OCI-LY7 (cell line): Measurements from ENCODE around the gene ADAT1. TPM values are rescaled to one million over a fixed set of nuclear protein-coding genes. Genes with fewer than 3 reads are reported as not detected.

Experiments
- BruUV-seq: library from RNA; stranded (reverse); fragments of 400-500 nt; replicated peaks from 2 replicates; lab custom pipeline; 2021; lab: Mats Ljungman, UMichigan
- CTCF ChIA-PET: fragments of 300-600 bp; sonication (Branson Sonifier 250); formaldehyde crosslinking; loops from one replicate; lab custom pipeline; 2022; ENCODE audit warnings: antibody characterized with exemption; ENCODE audit not compliant: unreplicated experiment; lab: Charles Lee
- POLR2A ChIA-PET: fragments of 300-600 bp; sonication (Branson Sonifier 250); formaldehyde crosslinking; loops from one replicate; lab custom pipeline; 2022; ENCODE audit warnings: antibody characterized with exemption; lab: Charles Lee
- DNase-seq: peaks from one replicate; pipeline ENCODE4 v3.0.0-alpha.2; 2015; ENCODE audit warnings: low spot score
- H2AFZ ChIP-seq: fragments of 200-600 bp; sonication (generic), shearing (Covaris generic); 2 replicates; pipeline ENCODE4 v1.6.1; 2014; ENCODE audit warnings: mild to moderate bottlenecking, antibody characterized with exemption, low read length, moderate library complexity
- H3K27ac ChIP-seq: fragments of 200-600 bp; sonication (generic); 2 replicates; pipeline ENCODE4 v1.5.1; 2014; ENCODE audit warnings: mixed run types, low read depth, mild to moderate bottlenecking, moderate library complexity, low read length, inconsistent platforms; ENCODE audit not compliant: poor library complexity, severe bottlenecking
- H3K36me3 ChIP-seq: fragments of 200-600 bp; sonication (generic); 2 replicates; pipeline ENCODE4 v1.6.1; 2014; ENCODE audit warnings: mild to moderate bottlenecking, antibody characterized with exemption, low read length, moderate library complexity, mixed read lengths; ENCODE audit not compliant: insufficient read depth
- H3K4me1 ChIP-seq: fragments of 200-600 bp; sonication (generic); 2 replicates; pipeline ENCODE4 v1.5.1; 2014; ENCODE audit warnings: mild to moderate bottlenecking, low read length; ENCODE audit not compliant: insufficient read depth, poor library complexity, severe bottlenecking
- H3K4me2 ChIP-seq: fragments of 200-600 bp; sonication (generic); 2 replicates; pipeline ENCODE4 v1.6.1; 2014; ENCODE audit warnings: mild to moderate bottlenecking, low read length
- H3K4me3 ChIP-seq: fragments of 200-600 bp; sonication (generic); 2 replicates; pipeline ENCODE4 v1.5.1; 2014; ENCODE audit warnings: mild to moderate bottlenecking, low read depth, low read length; ENCODE audit not compliant: poor library complexity, severe bottlenecking
- H3K79me2 ChIP-seq: fragments of 200-600 bp; sonication (generic); 2 replicates; pipeline ENCODE4 v1.6.1; 2016; ENCODE audit warnings: low read depth, mild to moderate bottlenecking, low read length, moderate library complexity, mixed read lengths; ENCODE audit not compliant: insufficient read depth
- H3K9me2 ChIP-seq: fragments of 200-600 bp; sonication (generic); 2 replicates; pipeline ENCODE4 v1.6.1; 2016; ENCODE audit warnings: mild to moderate bottlenecking, low read length, mixed read lengths; ENCODE audit not compliant: insufficient read depth
- H3K9me3 ChIP-seq: fragments of 200-600 bp; sonication (generic); 2 replicates; pipeline ENCODE4 v1.6.1; 2014; ENCODE audit warnings: mild to moderate bottlenecking, mixed run types, low read length, mixed read lengths
- H4K20me1 ChIP-seq: fragments of 200-600 bp; sonication (generic); 2 replicates; pipeline ENCODE4 v1.6.1; 2014; ENCODE audit warnings: mild to moderate bottlenecking, antibody characterized with exemption, low read length, moderate library complexity, mixed read lengths; ENCODE audit not compliant: insufficient read depth
- CTCF ChIP-seq: fragments of 200-600 bp; sonication (generic); conservative IDR thresholded peaks from 2 replicates; pipeline ENCODE4 v1.5.1; 2014; ENCODE audit warnings: mild to moderate bottlenecking, antibody characterized with exemption, low read length, moderate library complexity, mixed read lengths
- EZH2phosphoT487 ChIP-seq: fragments of 200-600 bp; sonication (generic); IDR thresholded peaks from 2 replicates; pipeline ENCODE4 v1.6.1; 2018; ENCODE audit warnings: low read depth, borderline replicate concordance, mild to moderate bottlenecking, mixed run types, antibody characterized with exemption, low read length, moderate library complexity, mixed read lengths
- intact Hi-C: fragments of 100-400 bp; cut with micrococcal nuclease; formaldehyde crosslinking; loops from one replicate; pipeline ENCODE4 v1.10.0; 2022; ENCODE audit not compliant: unreplicated experiment
- total RNA-seq, 2 experiments: library from RNA; depleted of rRNA in 1 of 2; stranded (reverse); fragments of >200 nt in 1 of 2; shearing (Covaris generic) in 1 of 2; gene quantifications; 2 replicates each; pipeline ENCODE4 v1.2.3, GENCODE V29; 2014 to 2022

ADAT1 gene
- total RNA-seq, 2 experiments from 2014 or later: 53.4 to 91.7 TPM

GRCh38 chr16:75644240-75645012, 21.3 kb upstream of the ADAT1 start:
- TF ChIP-seq EZH2phosphoT487 (no peak), CTCF (peak; percentile 66)
- no peak overlapping the region for H2AFZ ChIP-seq
- no TSS peak for BruUV-seq
- H3K36me3 ChIP-seq: peaks cover 65% of the 10 kb centered on the region
- peak; percentile 35 for DNase-seq
- H3K79me2 ChIP-seq: peaks cover 69% of the 10 kb centered on the region
- H3K4me2 ChIP-seq: peak overlapping the region; percentile 87
- POLR2A ChIA-PET: interaction anchor here (0.6 to 1.1 kb wide), 4 partner anchors 11 to 115 kb away, joined by 3 to 5 read pairs (median 4); no protein-coding TSS in a partner anchor
- intact Hi-C loops: loop anchor here (5.0 kb wide), 1 partner anchor 182 kb away; the partner anchor contains the start of gene TMEM170A
- H3K4me3 ChIP-seq: peak overlapping the region; percentile 88
- peaks cover 31% of the 10 kb centered on the region for H3K4me1 ChIP-seq
- peaks cover 27% of the 10 kb centered on the region for H4K20me1 ChIP-seq
- no peak overlapping the region for H3K27ac ChIP-seq
- CTCF ChIA-PET: no interaction called here
- no peaks in the 10 kb centered on the region for H3K9me3 ChIP-seq
- H3K9me2 ChIP-seq: no peaks in the 10 kb centered on the region

GRCh38 chr16:75640598-75640997, 17.5 kb upstream of the ADAT1 start:
- no peak for TF ChIP-seq CTCF
- TF ChIP-seq EZH2phosphoT487: no peak
- H3K4me3 ChIP-seq: no peak overlapping the region
- ChIA-PET CTCF (no interaction called here), POLR2A (no interaction called here)
- DNase-seq: no peak
- H3K9me3 ChIP-seq: no peaks in the 10 kb centered on the region
- BruUV-seq: no TSS peak
- H3K79me2 ChIP-seq: peaks cover 35% of the 10 kb centered on the region
- no peak overlapping the region for H3K4me2 ChIP-seq
- peaks cover 26% of the 10 kb centered on the region for H4K20me1 ChIP-seq
- H3K27ac ChIP-seq: no peak overlapping the region
- intact Hi-C loops: no loop called here
- H3K4me1 ChIP-seq: peaks cover 18% of the 10 kb centered on the region
- H3K36me3 ChIP-seq: peaks cover 98% of the 10 kb centered on the region
- H3K9me2 ChIP-seq: no peaks in the 10 kb centered on the region
- no peak overlapping the region for H2AFZ ChIP-seq

- H3K4me1 ChIP-seq: no peaks in the 10 kb centered on the region
- BruUV-seq: no TSS peak
- peaks cover 98% of the 10 kb centered on the region for H3K36me3 ChIP-seq
- H3K4me3 ChIP-seq: no peak overlapping the region
- no peak overlapping the region for H3K4me2 ChIP-seq
- intact Hi-C loops: no loop called here
- no peak overlapping the region for H2AFZ ChIP-seq
- H3K27ac ChIP-seq: no peak overlapping the region
- no peaks in the 10 kb centered on the region for H3K79me2 ChIP-seq
- TF ChIP-seq EZH2phosphoT487: no peak
- no peak for TF ChIP-seq CTCF
- ChIA-PET CTCF (no interaction called here), POLR2A (no interaction called here)
- DNase-seq: no peak
- no peaks in the 10 kb centered on the region for H3K9me3 ChIP-seq
- no peaks in the 10 kb centered on the region for H3K9me2 ChIP-seq
- no peaks in the 10 kb centered on the region for H4K20me1 ChIP-seq
Measured at GRCh38 chr16:75635036-75635435, 12.0 kb upstream of the ADAT1 start.
